H1 (cell line): ENCODE data around the gene MAN1C1.

Experiments used
- BCL11A ChIP-seq, 2 experiments: IDR thresholded peaks; one replicate each; pipeline ENCODE4 v1.6.1; 2011; ENCODE audit warnings: low read depth in 2 of 2, low read length in 2 of 2, mild to moderate bottlenecking in 2 of 2
- BRCA1 ChIP-seq: IDR thresholded peaks from 2 replicates; pipeline ENCODE4 v1.6.1; 2012; ENCODE audit warnings: low read depth, low read length, improper control_type of control experiment
- EP300 ChIP-seq, 2 experiments: IDR thresholded peaks; 1 replicate in 1 of 2; 2 replicates in 1 of 2; pipeline ENCODE4 v1.6.1; 2011 to 2012; ENCODE audit warnings: low read depth in 2 of 2, low read length in 2 of 2, mild to moderate bottlenecking in 2 of 2, borderline replicate concordance in 1 of 2, inconsistent platforms in 1 of 2, moderate library complexity in 1 of 2
- EZH2 ChIP-seq: fragments of 200-600 bp; sonication (generic); IDR thresholded peaks from 2 replicates; pipeline ENCODE4 v1.7.1; 2012; ENCODE audit warnings: low read depth, mild to moderate bottlenecking, moderate library complexity, low read length, inconsistent platforms; ENCODE audit not compliant: severe bottlenecking
- GABPA ChIP-seq: IDR thresholded peaks from 2 replicates; pipeline ENCODE4 v1.6.1; 2011; ENCODE audit warnings: mild to moderate bottlenecking, low read length, moderate library complexity, borderline replicate concordance; ENCODE audit not compliant: insufficient read depth
- GTF2F1 ChIP-seq: IDR thresholded peaks from 2 replicates; pipeline ENCODE4 v1.6.1; 2012; ENCODE audit warnings: low read depth, low read length, improper control_type of control experiment, borderline replicate concordance
- POLR2A ChIP-seq, 2 experiments: IDR thresholded peaks; 1 replicate in 1 of 2; 2 replicates in 1 of 2; pipeline ENCODE4 v1.6.1; 2011; ENCODE audit warnings: low read depth in 2 of 2, low read length in 2 of 2, mild to moderate bottlenecking in 2 of 2; ENCODE audit errors: control extremely low read depth in 1 of 2
- POLR2AphosphoS5 ChIP-seq: IDR thresholded peaks from 2 replicates; pipeline ENCODE4 v1.6.1; 2011; ENCODE audit warnings: low read depth, low read length
- SIRT6 ChIP-seq: IDR thresholded peaks from one replicate; pipeline ENCODE4 v1.7.1; 2012; ENCODE audit warnings: low read length, inconsistent platforms
- SUZ12 ChIP-seq: fragments of 200-600 bp; sonication (generic); IDR thresholded peaks from 2 replicates; pipeline ENCODE4 v1.6.1; 2012; ENCODE audit warnings: mild to moderate bottlenecking, inconsistent platforms, low read length, moderate library complexity, mixed read lengths
- TF ChIP-seq, protein P1 (sequence below), 3 experiments: IDR thresholded peaks; 1 replicate in 2 of 3; 2 replicates in 1 of 3; pipeline versions ENCODE4 v1.5.1 to v1.6.1; 2011; ENCODE audit warnings: low read length in 3 of 3, mild to moderate bottlenecking in 3 of 3, inconsistent platforms in 2 of 3, low read depth in 1 of 3, moderate library complexity in 1 of 3; ENCODE audit not compliant: insufficient read depth in 1 of 3; ENCODE audit errors: control extremely low read depth in 1 of 3
- TF ChIP-seq, protein P2 (sequence below): IDR thresholded peaks from 2 replicates; pipeline ENCODE4 v1.6.1; 2012; ENCODE audit warnings: inconsistent platforms
- TF ChIP-seq, protein P3 (sequence below): IDR thresholded peaks from 2 replicates; pipeline ENCODE4 v1.6.1; 2012; ENCODE audit warnings: low read length, inconsistent platforms

DNA sequence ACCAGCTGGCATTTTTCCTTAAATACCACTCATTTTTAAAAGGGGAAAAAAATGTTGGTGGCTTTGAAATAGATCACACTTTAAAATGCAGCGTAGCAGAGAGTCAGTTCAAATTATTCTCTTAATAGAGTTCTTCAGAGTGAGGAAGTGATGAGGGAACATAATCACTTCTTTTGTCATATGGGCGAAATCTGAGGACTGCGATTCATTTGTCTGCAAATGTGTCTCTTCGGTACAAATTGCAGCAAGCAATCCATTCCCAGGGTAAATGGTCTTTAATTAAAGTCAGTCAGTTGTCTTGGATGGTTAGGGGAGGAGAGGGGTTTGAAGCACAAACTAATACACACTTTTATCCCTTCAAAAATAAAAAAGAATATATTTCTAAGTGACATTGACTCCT lies 97.4 kb downstream of the MAN1C1 start:
- TF ChIP-seq SIRT6 (no peak), POLR2A (IDR thresholded peaks at IDR 0.05; ENCODE audit: control extremely low read depth in 1 of 2, low read depth in 2 of 2, low read length in 2 of 2) (no peak), EZH2 (no peak), POLR2AphosphoS5 (no peak), SUZ12 (no peak), GABPA (no peak), GTF2F1 (no peak), BCL11A (IDR thresholded peaks at IDR 0.05; ENCODE audit: low read depth in 2 of 2, low read length in 2 of 2) (no peak), EP300 (IDR thresholded peaks at IDR 0.05; ENCODE audit: borderline replicate concordance in 1 of 2, low read depth in 2 of 2, low read length in 2 of 2) (no peak), BRCA1 (no peak)
- TF ChIP-seq, protein P1, sequence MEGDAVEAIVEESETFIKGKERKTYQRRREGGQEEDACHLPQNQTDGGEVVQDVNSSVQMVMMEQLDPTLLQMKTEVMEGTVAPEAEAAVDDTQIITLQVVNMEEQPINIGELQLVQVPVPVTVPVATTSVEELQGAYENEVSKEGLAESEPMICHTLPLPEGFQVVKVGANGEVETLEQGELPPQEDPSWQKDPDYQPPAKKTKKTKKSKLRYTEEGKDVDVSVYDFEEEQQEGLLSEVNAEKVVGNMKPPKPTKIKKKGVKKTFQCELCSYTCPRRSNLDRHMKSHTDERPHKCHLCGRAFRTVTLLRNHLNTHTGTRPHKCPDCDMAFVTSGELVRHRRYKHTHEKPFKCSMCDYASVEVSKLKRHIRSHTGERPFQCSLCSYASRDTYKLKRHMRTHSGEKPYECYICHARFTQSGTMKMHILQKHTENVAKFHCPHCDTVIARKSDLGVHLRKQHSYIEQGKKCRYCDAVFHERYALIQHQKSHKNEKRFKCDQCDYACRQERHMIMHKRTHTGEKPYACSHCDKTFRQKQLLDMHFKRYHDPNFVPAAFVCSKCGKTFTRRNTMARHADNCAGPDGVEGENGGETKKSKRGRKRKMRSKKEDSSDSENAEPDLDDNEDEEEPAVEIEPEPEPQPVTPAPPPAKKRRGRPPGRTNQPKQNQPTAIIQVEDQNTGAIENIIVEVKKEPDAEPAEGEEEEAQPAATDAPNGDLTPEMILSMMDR (IDR thresholded peaks at IDR 0.05; ENCODE audit: control extremely low read depth in 1 of 3, insufficient read depth in 1 of 3, low read depth in 1 of 3, low read length in 3 of 3), result no peak
- TF ChIP-seq, protein P2, sequence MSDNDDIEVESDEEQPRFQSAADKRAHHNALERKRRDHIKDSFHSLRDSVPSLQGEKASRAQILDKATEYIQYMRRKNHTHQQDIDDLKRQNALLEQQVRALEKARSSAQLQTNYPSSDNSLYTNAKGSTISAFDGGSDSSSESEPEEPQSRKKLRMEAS, result no peak
- TF ChIP-seq, protein P3, sequence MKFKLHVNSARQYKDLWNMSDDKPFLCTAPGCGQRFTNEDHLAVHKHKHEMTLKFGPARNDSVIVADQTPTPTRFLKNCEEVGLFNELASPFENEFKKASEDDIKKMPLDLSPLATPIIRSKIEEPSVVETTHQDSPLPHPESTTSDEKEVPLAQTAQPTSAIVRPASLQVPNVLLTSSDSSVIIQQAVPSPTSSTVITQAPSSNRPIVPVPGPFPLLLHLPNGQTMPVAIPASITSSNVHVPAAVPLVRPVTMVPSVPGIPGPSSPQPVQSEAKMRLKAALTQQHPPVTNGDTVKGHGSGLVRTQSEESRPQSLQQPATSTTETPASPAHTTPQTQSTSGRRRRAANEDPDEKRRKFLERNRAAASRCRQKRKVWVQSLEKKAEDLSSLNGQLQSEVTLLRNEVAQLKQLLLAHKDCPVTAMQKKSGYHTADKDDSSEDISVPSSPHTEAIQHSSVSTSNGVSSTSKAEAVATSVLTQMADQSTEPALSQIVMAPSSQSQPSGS, result no peak
